Measurements from ENCODE around the gene SART3.

GRCh38 chr12:108565146-108565545 is 4.2 kb upstream of the SART3 start:
- no peak for TF ChIP-seq EZH2 (conservative IDR thresholded peaks at IDR 0.05; ENCODE audit: low read depth, low read length)
- TF ChIP-seq, protein P1, sequence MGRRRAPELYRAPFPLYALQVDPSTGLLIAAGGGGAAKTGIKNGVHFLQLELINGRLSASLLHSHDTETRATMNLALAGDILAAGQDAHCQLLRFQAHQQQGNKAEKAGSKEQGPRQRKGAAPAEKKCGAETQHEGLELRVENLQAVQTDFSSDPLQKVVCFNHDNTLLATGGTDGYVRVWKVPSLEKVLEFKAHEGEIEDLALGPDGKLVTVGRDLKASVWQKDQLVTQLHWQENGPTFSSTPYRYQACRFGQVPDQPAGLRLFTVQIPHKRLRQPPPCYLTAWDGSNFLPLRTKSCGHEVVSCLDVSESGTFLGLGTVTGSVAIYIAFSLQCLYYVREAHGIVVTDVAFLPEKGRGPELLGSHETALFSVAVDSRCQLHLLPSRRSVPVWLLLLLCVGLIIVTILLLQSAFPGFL (CRISPR knock-in tag; IDR thresholded peaks at IDR 0.05) = no peak
- TF ChIP-seq SMARCC2 (IDR thresholded peaks at IDR 0.05) = no peak
- no peak for TF ChIP-seq SP1 (IDR thresholded peaks at IDR 0.05)
- TF ChIP-seq SP1 (CRISPR knock-in tag; IDR thresholded peaks at IDR 0.05) = no peak
- no peak for TF ChIP-seq ZNF556 (CRISPR knock-in tag; IDR thresholded peaks at IDR 0.05; ENCODE audit: borderline replicate concordance)
- no peak for TF ChIP-seq SOX6 (IDR thresholded peaks at IDR 0.05)
- TF ChIP-seq SOX6 (CRISPR knock-in tag; IDR thresholded peaks at IDR 0.05) = no peak
- TF ChIP-seq DNMT3B (CRISPR knock-in tag; conservative IDR thresholded peaks at IDR 0.05) = no peak
- no peak for TF ChIP-seq ZNF3 (CRISPR knock-in tag; IDR thresholded peaks at IDR 0.05)
- TF ChIP-seq ARHGAP35 (CRISPR knock-in tag; IDR thresholded peaks at IDR 0.05; ENCODE audit: borderline replicate concordance) = no peak
- TF ChIP-seq MAX (IDR thresholded peaks at IDR 0.05) = no peak
- TF ChIP-seq, protein P2, sequence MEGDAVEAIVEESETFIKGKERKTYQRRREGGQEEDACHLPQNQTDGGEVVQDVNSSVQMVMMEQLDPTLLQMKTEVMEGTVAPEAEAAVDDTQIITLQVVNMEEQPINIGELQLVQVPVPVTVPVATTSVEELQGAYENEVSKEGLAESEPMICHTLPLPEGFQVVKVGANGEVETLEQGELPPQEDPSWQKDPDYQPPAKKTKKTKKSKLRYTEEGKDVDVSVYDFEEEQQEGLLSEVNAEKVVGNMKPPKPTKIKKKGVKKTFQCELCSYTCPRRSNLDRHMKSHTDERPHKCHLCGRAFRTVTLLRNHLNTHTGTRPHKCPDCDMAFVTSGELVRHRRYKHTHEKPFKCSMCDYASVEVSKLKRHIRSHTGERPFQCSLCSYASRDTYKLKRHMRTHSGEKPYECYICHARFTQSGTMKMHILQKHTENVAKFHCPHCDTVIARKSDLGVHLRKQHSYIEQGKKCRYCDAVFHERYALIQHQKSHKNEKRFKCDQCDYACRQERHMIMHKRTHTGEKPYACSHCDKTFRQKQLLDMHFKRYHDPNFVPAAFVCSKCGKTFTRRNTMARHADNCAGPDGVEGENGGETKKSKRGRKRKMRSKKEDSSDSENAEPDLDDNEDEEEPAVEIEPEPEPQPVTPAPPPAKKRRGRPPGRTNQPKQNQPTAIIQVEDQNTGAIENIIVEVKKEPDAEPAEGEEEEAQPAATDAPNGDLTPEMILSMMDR (CRISPR knock-in tag; IDR thresholded peaks at IDR 0.05) = no peak

Measured in HepG2 (cell line).